Fibroblast of mammary gland (primary cell): Measurements from ENCODE around the gene RNU6-8.

Experiments used
- DNase-seq: peaks from one replicate; pipeline ENCODE4 v3.0.0-alpha.2; 2010; ENCODE audit warnings: low read depth
- H3K4me3 ChIP-seq: 2 replicates; pipeline ENCODE4 v1.5.1; 2011; ENCODE audit warnings: low read depth, mild to moderate bottlenecking, low read length, moderate library complexity; ENCODE audit not compliant: control insufficient read depth
- CTCF ChIP-seq: conservative IDR thresholded peaks from 2 replicates; pipeline ENCODE4 v1.5.1; 2011; ENCODE audit warnings: low read depth, low read length, inconsistent platforms; ENCODE audit not compliant: control insufficient read depth, insufficient read depth

RNU6-8 gene

GRCh38 chr14:32208490-32208889, 5.4 kb upstream of the RNU6-8 start:
- no peak for DNase-seq
- TF ChIP-seq CTCF: no peak

GRCh38 chr14:32206552-32206951, 3.5 kb upstream of the RNU6-8 start:
- no peak overlapping the region for H3K4me3 ChIP-seq
- DNase-seq: no peak
- TF ChIP-seq CTCF: no peak

More at GRCh38 chr14:32208490-32208889, 5.4 kb upstream of the RNU6-8 start:
- H3K4me3 ChIP-seq: no peak overlapping the region

GRCh38 chr14:32205984-32206383, 2.9 kb upstream of the RNU6-8 start:
- no peak for TF ChIP-seq CTCF
- H3K4me3 ChIP-seq: no peak overlapping the region
- DNase-seq: no peak

DNA sequence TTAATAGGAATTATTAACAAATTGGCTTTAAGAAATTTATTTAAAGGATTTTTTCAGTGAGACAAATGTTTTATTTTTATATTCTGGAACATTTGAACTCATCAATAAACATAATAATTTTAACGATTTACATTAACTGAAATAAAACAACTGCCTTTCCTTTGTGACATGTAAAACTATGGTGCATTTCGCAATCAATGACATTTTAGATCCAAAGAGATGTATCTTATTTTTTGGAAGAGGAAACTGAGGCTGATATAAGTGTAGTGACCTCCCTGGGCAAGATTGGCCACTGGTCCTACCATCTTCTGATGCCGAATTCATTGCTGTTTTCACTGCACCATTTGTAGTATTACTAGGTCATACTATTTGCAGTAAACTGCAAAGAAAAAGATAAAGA, 2.5 kb upstream of the RNU6-8 start:
- no peak overlapping the region for H3K4me3 ChIP-seq
- DNase-seq: no peak
- no peak for TF ChIP-seq CTCF

- H3K4me3 ChIP-seq: peak overlapping the region; percentile 63
- no peak for TF ChIP-seq CTCF
Observed at GRCh38 chr14:32203928-32204357, 874 bp upstream of the RNU6-8 start.

GRCh38 chr14:32202491-32202997, 525 bp downstream of the RNU6-8 start:
- H3K4me3 ChIP-seq: peak overlapping the region; percentile 63
- peak; percentile 30 for DNase-seq
- TF ChIP-seq CTCF: no peak

More at GRCh38 chr14:32203928-32204357, 874 bp upstream of the RNU6-8 start:
- DNase-seq: no peak
